DND-41 (cell line): ENCODE measurements around the gene ARHGAP6.

Experiments
- ATAC-seq: fragments of 200-7000 bp; cut with Tn5 transposase; 3 replicates; pipeline ENCODE4 v1.9.1; 2021; ENCODE audit warnings: low read depth; ENCODE audit not compliant: insufficient read depth
- DNase-seq: peaks from one replicate; pipeline ENCODE4 v3.0.0-alpha.2; 2020
- H2AFZ ChIP-seq: 2 replicates; pipeline ENCODE4 v1.6.0; 2012; ENCODE audit warnings: low read depth, low read length
- H3K27ac ChIP-seq: 2 replicates; pipeline ENCODE4 v1.5.1; 2012; ENCODE audit warnings: low read length, inconsistent platforms
- H3K27me3 ChIP-seq: fragments of 200-600 bp; sonication (generic); 2 replicates; pipeline ENCODE4 v1.6.0; 2012; ENCODE audit warnings: low read length, mild to moderate bottlenecking, inconsistent platforms; ENCODE audit not compliant: insufficient read depth, poor library complexity
- H3K36me3 ChIP-seq: 2 replicates; pipeline ENCODE4 v1.5.1; 2012; ENCODE audit warnings: low read length, inconsistent platforms; ENCODE audit not compliant: insufficient read depth
- H3K4me1 ChIP-seq: 2 replicates; pipeline ENCODE4 v1.5.1; 2012; ENCODE audit warnings: mild to moderate bottlenecking, low read length; ENCODE audit not compliant: insufficient read depth
- H3K4me2 ChIP-seq: 2 replicates; pipeline ENCODE4 v1.6.0; 2012; ENCODE audit warnings: mild to moderate bottlenecking, moderate library complexity, low read length, inconsistent platforms; ENCODE audit not compliant: insufficient read depth
- H3K4me3 ChIP-seq, 2 experiments: fragments of 200-600 bp in 1 of 2; shearing (Covaris generic) in 1 of 2; 2 replicates each; pipeline ENCODE4 v1.5.1; 2012 to 2016; ENCODE audit warnings: inconsistent platforms in 2 of 2, low read length in 2 of 2, mild to moderate bottlenecking in 2 of 2, low read depth in 1 of 2, moderate library complexity in 1 of 2
- H3K79me2 ChIP-seq: 2 replicates; pipeline ENCODE4 v1.6.0; 2012; ENCODE audit warnings: low read length, inconsistent platforms; ENCODE audit not compliant: insufficient read depth
- H3K9ac ChIP-seq: 2 replicates; pipeline ENCODE4 v1.6.0; 2012; ENCODE audit warnings: low read depth, mild to moderate bottlenecking, inconsistent platforms, low read length, moderate library complexity
- H3K9me3 ChIP-seq: 2 replicates; pipeline ENCODE4 v1.5.1; 2012; ENCODE audit warnings: low read length, moderate library complexity, mild to moderate bottlenecking, inconsistent platforms; ENCODE audit not compliant: insufficient read depth, severe bottlenecking
- H4K20me1 ChIP-seq: 2 replicates; pipeline ENCODE4 v1.6.0; 2012; ENCODE audit warnings: low read length; ENCODE audit not compliant: insufficient read depth
- CTCF ChIP-seq: IDR thresholded peaks from 2 replicates; pipeline ENCODE4 v1.5.1; 2012; ENCODE audit warnings: borderline replicate concordance, low read length, moderate library complexity, mild to moderate bottlenecking; ENCODE audit not compliant: poor library complexity, severe bottlenecking; ENCODE audit errors: extremely low read depth
- EZH2 ChIP-seq: IDR thresholded peaks from 3 replicates; pipeline ENCODE4 v1.6.1; 2012; ENCODE audit warnings: borderline replicate concordance, low read depth, mild to moderate bottlenecking, moderate library complexity, low read length, inconsistent platforms; ENCODE audit not compliant: severe bottlenecking

Gene ARHGAP6

GRCh38 chrX:11319806-11320520, 345.8 kb downstream of the ARHGAP6 start:
- Histone ChIP-seq H3K27ac (no peak overlapping the region), H3K79me2 (no peaks in the 10 kb centered on the region), H3K9ac (no peak overlapping the region), H3K4me1 (no peaks in the 10 kb centered on the region), H3K27me3 (no peaks in the 10 kb centered on the region), H3K9me3 (no peaks in the 10 kb centered on the region), H2AFZ (no peak overlapping the region), H3K4me3 (no peak overlapping the region), H3K4me2 (no peak overlapping the region), H4K20me1 (no peaks in the 10 kb centered on the region), H3K36me3 (no peaks in the 10 kb centered on the region)
- no peak for TF ChIP-seq EZH2
- TF ChIP-seq CTCF = no peak
- ATAC-seq (no peak), DNase-seq (no peak)

GRCh38 chrX:11311706-11312105, 354.0 kb downstream of the ARHGAP6 start:
- no peak overlapping the region for H2AFZ ChIP-seq
- no peak overlapping the region for H3K4me2 ChIP-seq
- H3K79me2 ChIP-seq = no peaks in the 10 kb centered on the region
- no peak for ATAC-seq
- H3K36me3 ChIP-seq = no peaks in the 10 kb centered on the region
- no peaks in the 10 kb centered on the region for H3K9me3 ChIP-seq
- DNase-seq = no peak
- H4K20me1 ChIP-seq = no peaks in the 10 kb centered on the region
- no peak overlapping the region for H3K9ac ChIP-seq
- no peak for TF ChIP-seq CTCF
- TF ChIP-seq EZH2 = no peak
- no peak overlapping the region for H3K4me3 ChIP-seq
- no peak overlapping the region for H3K27ac ChIP-seq
- H3K27me3 ChIP-seq = no peaks in the 10 kb centered on the region
- no peaks in the 10 kb centered on the region for H3K4me1 ChIP-seq

- DNase-seq = no peak
- TF ChIP-seq EZH2 (no peak), CTCF (no peak)
- no peaks in the 10 kb centered on the region for H3K36me3 ChIP-seq
- no peak for ATAC-seq
- no peaks in the 10 kb centered on the region for H3K9me3 ChIP-seq
- no peaks in the 10 kb centered on the region for H3K4me1 ChIP-seq
- H3K4me3 ChIP-seq = no peak overlapping the region
- H4K20me1 ChIP-seq = no peaks in the 10 kb centered on the region
- H3K27me3 ChIP-seq = no peaks in the 10 kb centered on the region
- no peak overlapping the region for H3K27ac ChIP-seq
- no peak overlapping the region for H2AFZ ChIP-seq
- H3K9ac ChIP-seq = no peak overlapping the region
- H3K79me2 ChIP-seq = no peaks in the 10 kb centered on the region
- H3K4me2 ChIP-seq = no peak overlapping the region
These were observed 356.5 kb downstream of the ARHGAP6 start for GRCh38 chrX:11309220-11309619.

GRCh38 chrX:11305641-11306040, 360.1 kb downstream of the ARHGAP6 start:
- DNase-seq = no peak
- Histone ChIP-seq H3K9ac (no peak overlapping the region), H3K36me3 (no peaks in the 10 kb centered on the region), H3K4me1 (no peaks in the 10 kb centered on the region), H3K79me2 (no peaks in the 10 kb centered on the region), H2AFZ (no peak overlapping the region), H3K27ac (no peak overlapping the region), H3K27me3 (no peaks in the 10 kb centered on the region), H3K9me3 (no peaks in the 10 kb centered on the region), H3K4me2 (no peak overlapping the region), H3K4me3 (no peak overlapping the region), H4K20me1 (no peaks in the 10 kb centered on the region)
- no peak for ATAC-seq
- no peak for TF ChIP-seq CTCF
